Measurements from ENCODE around the gene MAPK8.

DNA sequence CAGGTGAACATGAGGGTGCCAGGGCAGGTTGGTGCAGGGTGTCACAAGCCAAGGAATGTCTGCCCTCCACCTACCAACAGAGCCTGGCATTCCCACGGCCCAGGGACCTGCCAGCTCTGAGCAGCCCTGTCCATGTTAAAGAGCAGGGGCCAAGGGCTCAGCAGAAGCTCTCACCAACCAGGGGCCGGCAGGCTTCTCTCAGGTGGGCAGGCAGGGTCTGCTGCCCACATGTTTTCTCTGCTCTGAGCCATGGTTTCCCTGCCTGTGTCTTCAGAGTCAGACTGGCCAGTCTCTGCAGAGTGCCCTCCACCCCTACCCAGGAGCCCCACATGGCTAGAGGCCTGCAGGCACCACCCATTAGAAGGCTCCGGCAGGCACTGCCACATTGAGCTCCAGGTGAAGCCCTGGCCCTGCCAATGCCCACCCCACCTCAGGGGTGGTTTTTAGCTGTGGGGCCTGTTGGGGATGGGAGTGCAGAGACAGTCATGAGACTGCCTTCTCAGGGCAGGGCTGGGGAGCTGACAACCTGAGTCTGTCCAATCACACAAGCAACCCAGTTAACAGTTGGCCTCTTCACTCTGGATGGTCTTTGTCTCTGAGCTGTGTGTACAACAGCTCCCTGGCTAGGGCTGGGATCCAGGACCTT lies 162.5 kb downstream of the MAPK8 start:
- TF ChIP-seq POLR2AphosphoS5 (IDR thresholded peaks at IDR 0.05; ENCODE audit: low read depth, low read length) (no peak), POLR2A (IDR thresholded peaks at IDR 0.05; ENCODE audit: low read depth, low read length) (no peak)
